Measurements from ENCODE around the gene MYBPC3. TPM values are rescaled to one million over a fixed set of nuclear protein-coding genes. Genes with fewer than 3 reads are reported as not detected.
A peak's percentile ranks its signal among the peaks of the same experiment; 100 is the strongest.

MYBPC3 gene
- total RNA-seq, 4 donors from 2014 or later, result 0.06 to 0.17 TPM; not detected in 2

- TF ChIP-seq POLR2A (IDR thresholded peaks at IDR 0.05; ENCODE audit: low read depth) (no peak), EP300 (IDR thresholded peaks at IDR 0.05) (no peak), CTCF (IDR thresholded peaks at IDR 0.05) (no peak), POLR2AphosphoS5 (IDR thresholded peaks at IDR 0.05) (no peak)
- Histone ChIP-seq H3K27me3 (no peaks in the 10 kb centered on the region), H3K4me1 (peaks cover 0 to 15% (median 1%) of the 10 kb centered on the region in 4 donors), H3K9me3 (peaks cover 0 to 19% (median 4%) of the 10 kb centered on the region in 4 donors), H3K36me3 (peaks cover 86 to 100% (median 98%) of the 10 kb centered on the region in 4 donors), H3K27ac (replicated peaks in 1 of 4) (no peak overlapping the region), H3K4me3 (no peak overlapping the region)
- intact Hi-C loops (cut with DNase I), result no loop called here
- 42% methylated on average over 1 of the region's 1 CpG for WGBS
- no peak for DNase-seq (ENCODE audit: extremely low spot score)
Observed at GRCh38 chr11:47306484-47306844, 46.0 kb downstream of the MYBPC3 start.

- no peak for DNase-seq (ENCODE audit: extremely low spot score)
- intact Hi-C loops (cut with DNase I), result no loop called here
- Histone ChIP-seq H3K27ac (replicated peaks in 1 of 4) (peak overlapping the region in 1 of 4 donors; percentile 12), H3K9me3 (peaks cover 0 to 19% (median 4%) of the 10 kb centered on the region in 4 donors), H3K4me3 (no peak overlapping the region), H3K4me1 (peaks cover 0 to 15% (median 1%) of the 10 kb centered on the region in 4 donors), H3K27me3 (no peaks in the 10 kb centered on the region), H3K36me3 (peaks cover 82 to 100% (median 98%) of the 10 kb centered on the region in 4 donors)
- WGBS, result 100% methylated on average over 2 of the region's 3 CpGs
- TF ChIP-seq POLR2A (IDR thresholded peaks at IDR 0.05; ENCODE audit: low read depth) (no peak), CTCF (IDR thresholded peaks at IDR 0.05) (no peak), POLR2AphosphoS5 (IDR thresholded peaks at IDR 0.05) (no peak), EP300 (IDR thresholded peaks at IDR 0.05) (no peak)
Observed at GRCh38 chr11:47305734-47306483, 46.6 kb downstream of the MYBPC3 start.

- 100% methylated on average over 1 of the region's 1 CpG for WGBS
- no peak for TF ChIP-seq CTCF (IDR thresholded peaks at IDR 0.05)
- TF ChIP-seq EP300 (IDR thresholded peaks at IDR 0.05), result no peak
- TF ChIP-seq POLR2AphosphoS5 (IDR thresholded peaks at IDR 0.05), result no peak
- H3K4me3 ChIP-seq, result no peak overlapping the region
- intact Hi-C loops (cut with DNase I), result no loop called here
- no peak overlapping the region for H3K27ac ChIP-seq (replicated peaks in 1 of 4)
- H3K36me3 ChIP-seq, result peaks cover 78 to 100% (median 96%) of the 10 kb centered on the region in 4 donors
- H3K4me1 ChIP-seq, result peaks cover 0 to 15% (median 1%) of the 10 kb centered on the region in 4 donors
- peaks cover 0 to 28% (median 15%) of the 10 kb centered on the region in 4 donors for H3K9me3 ChIP-seq
- DNase-seq (ENCODE audit: extremely low spot score), result no peak
- no peaks in the 10 kb centered on the region for H3K27me3 ChIP-seq
Observed at GRCh38 chr11:47302853-47303252, 49.6 kb downstream of the MYBPC3 start.

DNA sequence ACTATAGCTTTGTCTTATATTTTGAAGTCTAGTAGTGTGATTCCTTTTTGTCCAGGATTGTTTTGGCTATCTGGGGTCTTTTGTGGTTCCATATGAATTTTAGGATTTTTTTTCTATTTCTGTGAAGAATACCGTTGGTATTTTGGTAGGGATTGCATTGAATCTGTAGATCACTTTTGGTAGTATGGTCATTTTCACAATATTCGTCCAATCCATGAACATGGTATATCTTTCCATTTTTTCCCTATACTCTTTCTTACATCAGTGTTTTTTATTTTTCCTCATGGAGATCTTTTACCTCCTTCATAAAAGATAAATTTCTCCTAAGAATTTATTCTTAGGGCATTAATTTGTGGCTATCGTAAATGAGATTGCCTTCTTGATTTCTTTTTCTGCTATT, 53.4 kb downstream of the MYBPC3 start:
- peaks cover 0 to 28% (median 15%) of the 10 kb centered on the region in 4 donors for H3K9me3 ChIP-seq
- H3K36me3 ChIP-seq, result peaks cover 84 to 100% (median 94%) of the 10 kb centered on the region in 4 donors

More for the DNA sequence above, 53.4 kb downstream of the MYBPC3 start:
- intact Hi-C loops (cut with DNase I), result no loop called here
- Histone ChIP-seq H3K27ac (replicated peaks in 1 of 4) (no peak overlapping the region), H3K4me1 (no peaks in the 10 kb centered on the region), H3K27me3 (no peaks in the 10 kb centered on the region), H3K4me3 (no peak overlapping the region)
- 97% methylated on average over 3 of the region's 3 CpGs for WGBS
- TF ChIP-seq EP300 (IDR thresholded peaks at IDR 0.05) (no peak), POLR2AphosphoS5 (IDR thresholded peaks at IDR 0.05) (no peak), CTCF (IDR thresholded peaks at IDR 0.05) (no peak), POLR2A (IDR thresholded peaks at IDR 0.05; ENCODE audit: low read depth) (no peak)
- DNase-seq (ENCODE audit: extremely low spot score), result no peak
